NAMALWA (cell line): ENCODE data around the gene NMT1.
A peak's percentile ranks its signal among the peaks of the same experiment; 100 is the strongest.

Source experiments
- DNase-seq: peaks from one replicate; pipeline ENCODE4 v3.0.0-alpha.2; 2015; ENCODE audit warnings: low spot score

Gene NMT1

GRCh38 chr17:45060797-45061605, at the start of gene NMT1:
NMT1 (plus strand) TSS chr17:45061317; CDS start chr17:45061330, 13 bp downstream.
- peak; percentile 100 for DNase-seq

DNA sequence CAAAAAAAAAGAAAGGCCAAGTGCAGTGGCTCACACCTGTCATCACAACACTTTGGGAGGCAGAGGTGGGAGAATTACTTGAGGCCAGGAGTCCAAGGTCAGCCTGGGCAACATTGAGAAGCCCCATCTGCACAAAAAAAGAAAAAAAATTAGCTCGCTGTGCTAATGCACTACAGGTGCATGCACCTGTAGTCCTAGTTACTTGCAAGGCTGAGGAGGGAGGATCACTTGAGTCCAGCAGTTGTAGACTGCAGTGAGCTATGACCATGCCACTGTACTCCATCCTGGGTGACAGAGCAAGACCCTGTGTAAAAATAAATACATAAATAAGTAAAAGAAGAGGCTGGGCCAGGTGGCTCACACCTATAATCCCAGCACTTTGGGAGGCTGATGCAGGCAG, 49.4 kb upstream of the NMT1 start:
- no peak for DNase-seq

DNA sequence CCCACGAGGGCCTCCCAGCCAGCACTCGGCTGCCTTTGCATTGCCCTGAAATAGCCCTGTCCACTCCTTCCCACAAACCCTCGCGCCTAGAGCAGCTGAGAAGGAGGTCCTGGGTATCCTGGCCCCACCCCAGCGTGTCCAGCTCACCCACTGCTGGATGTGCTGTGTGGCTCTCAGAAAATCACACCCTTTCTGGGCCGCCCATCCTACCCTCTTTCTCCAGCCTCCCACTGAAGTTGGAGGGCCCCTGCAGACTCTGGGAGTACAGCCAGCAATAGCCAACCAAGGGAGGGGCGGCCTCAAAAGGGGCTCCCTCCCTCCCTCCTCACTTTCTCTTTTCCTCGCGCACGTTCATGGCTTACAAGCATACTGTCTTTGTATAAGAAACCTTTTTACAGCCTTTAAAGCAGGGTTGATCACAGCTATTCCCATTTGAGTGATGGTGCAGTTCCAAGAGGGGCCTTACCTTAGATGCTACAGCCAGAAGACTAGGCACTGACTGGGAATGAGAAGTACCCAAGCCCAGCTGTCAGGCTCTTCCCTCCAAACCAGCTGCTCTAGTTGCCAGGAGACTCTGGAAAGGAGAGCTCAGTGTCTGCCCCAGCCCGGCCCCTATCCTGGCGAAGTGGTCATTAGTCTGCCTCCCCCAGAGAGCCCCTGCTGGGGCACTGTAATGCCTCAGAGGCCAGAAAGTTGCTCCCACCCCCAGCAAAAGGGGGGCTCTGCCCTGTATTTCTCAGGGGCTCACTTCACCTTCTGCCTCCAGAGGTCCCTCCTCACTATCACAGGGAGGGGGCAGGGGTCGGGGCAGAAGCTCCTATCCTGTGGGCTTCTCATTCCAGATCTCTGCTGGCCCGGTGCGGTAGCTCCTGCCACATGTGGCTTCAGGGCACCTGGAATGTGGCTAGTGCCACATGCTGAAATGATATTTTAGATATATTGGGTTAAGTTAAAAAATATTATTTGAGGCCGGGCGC, 47.8 kb upstream of the NMT1 start:
- no peak for DNase-seq

DNA sequence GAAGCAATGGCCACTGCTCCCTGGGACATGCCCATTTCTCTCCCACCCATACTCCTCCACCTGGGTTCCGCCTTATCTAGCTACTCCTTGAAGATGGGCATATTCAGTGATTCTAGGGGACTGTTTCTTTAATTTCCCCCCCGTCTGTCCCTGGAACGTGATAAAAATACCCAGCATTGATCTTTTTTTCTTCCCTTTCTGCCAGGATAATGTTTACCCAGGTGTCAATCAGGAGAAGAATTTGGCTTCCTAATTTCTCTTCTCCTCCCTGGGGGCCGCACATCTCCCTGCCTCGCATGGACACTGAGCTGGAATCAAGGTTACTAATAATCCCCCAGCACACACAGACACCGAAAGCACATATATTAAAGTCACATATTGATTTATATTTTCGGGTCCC, 44.9 kb upstream of the NMT1 start:
- DNase-seq, result no peak

GRCh38 chr17:45016823-45017222, 44.3 kb upstream of the NMT1 start:
- peak; percentile 26 for DNase-seq

DNA sequence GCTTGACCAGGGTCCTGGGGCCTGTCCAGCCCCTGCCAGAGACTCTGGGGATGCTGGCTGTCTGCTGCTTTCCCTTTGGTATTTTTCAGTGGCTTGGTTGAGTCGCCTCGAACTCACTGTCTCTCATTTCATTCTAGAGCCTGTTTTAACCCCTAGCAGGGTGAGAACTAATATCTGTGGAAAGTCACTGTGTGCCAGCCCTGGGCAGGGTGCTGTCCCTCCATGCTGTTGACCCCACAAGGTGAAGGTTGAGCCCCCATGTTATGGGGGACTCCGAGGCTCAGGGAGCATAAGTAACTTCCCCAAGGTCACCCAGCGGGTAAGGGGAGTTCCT, 42.6 kb upstream of the NMT1 start:
- no peak for DNase-seq

DNA sequence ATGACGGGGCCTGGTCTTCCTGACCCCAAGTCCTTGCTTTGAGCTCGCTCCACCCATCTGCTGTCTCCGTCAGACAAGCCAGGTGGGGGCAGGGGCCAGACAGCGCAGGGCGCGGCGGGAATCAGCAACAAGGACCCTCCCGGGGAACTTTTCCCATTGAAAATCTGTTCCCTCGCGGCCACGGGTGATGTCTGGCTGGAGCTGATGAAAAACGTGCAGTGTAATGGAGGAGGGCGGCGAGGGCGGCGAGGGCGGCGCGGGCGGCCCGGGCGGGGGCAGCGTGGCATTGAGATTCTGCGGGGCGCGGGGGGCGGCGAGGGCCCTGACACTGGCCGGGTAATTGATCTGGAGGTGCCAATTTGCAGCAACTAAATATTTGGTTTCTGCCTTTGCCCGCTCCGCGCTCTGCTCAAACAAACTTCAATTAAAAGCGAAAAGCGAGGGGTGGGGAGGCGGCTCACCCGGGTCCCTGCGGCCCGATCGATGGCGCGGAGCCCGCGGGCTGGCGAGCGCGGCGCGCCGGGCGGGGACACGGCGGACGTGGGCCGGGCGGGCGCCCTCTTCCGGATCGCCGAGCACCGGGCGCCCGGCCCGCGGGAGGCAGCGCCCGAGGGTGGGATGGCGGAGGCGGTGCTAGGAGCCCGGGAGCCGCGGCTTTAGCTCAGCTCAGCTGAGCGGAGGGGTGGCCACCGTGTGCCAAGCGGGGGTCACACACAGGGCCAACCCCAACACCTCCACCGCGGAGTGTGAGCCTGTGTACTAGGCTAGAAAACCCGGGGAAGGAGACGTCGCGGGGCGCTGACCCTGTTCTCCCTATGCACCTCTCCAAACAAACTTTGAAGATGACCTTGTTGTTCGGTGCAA, 42.0 kb upstream of the NMT1 start:
- peak; percentile 31 for DNase-seq

GRCh38 chr17:45020354-45021138, 40.6 kb upstream of the NMT1 start:
- DNase-seq, result no peak

DNA sequence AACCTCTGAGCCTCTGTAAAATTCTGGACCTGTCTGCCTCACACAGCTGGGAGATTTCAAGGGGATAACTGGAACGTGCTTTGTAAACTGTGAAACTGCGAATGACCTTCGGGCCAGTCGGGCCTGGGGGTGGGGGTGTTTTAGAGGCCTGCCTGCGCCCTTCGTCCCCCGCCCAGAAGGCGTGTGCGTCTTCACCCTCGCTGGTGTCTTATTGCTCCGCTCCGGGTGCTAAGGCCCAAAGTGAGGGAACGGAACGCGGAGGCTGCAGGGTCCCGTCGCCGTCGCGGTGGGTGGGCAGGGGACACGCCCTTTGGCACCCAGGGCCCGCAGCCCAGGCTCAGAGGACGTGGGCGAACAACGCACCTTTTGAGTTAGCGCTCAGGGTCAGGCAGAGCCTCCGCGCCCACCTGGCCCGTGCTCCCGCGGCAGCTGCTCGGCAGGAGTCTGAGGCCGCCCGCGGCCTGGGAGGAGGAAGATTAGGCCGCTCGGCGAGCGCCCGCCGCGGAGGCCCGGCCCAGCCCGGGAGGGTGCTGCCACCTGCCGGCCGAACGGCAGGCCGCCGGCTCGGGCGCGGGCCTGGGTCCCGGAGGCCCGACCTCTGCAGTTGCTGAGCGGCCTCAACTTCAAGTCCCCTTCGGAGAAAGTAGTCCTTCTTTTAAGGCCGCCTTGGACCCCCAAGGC, 39.4 kb upstream of the NMT1 start:
- DNase-seq, result peak; percentile 74

GRCh38 chr17:45022288-45022648, 38.8 kb upstream of the NMT1 start:
- no peak for DNase-seq

GRCh38 chr17:45022655-45023339, 38.3 kb upstream of the NMT1 start:
- peak; percentile 26 for DNase-seq

GRCh38 chr17:45029096-45029495, 32.0 kb upstream of the NMT1 start:
- no peak for DNase-seq

GRCh38 chr17:45029758-45030423, 31.2 kb upstream of the NMT1 start:
- DNase-seq, result no peak

- no peak for DNase-seq
Observed at GRCh38 chr17:45030733-45031132, 30.4 kb upstream of the NMT1 start.

- no peak for DNase-seq
Observed at GRCh38 chr17:45031231-45032173, 29.6 kb upstream of the NMT1 start.

- no peak for DNase-seq
Observed at GRCh38 chr17:45032174-45032541, 29.0 kb upstream of the NMT1 start.

GRCh38 chr17:45034599-45034998, 26.5 kb upstream of the NMT1 start:
- no peak for DNase-seq

GRCh38 chr17:45035848-45036247, 25.3 kb upstream of the NMT1 start:
- no peak for DNase-seq

GRCh38 chr17:45036691-45037090, 24.4 kb upstream of the NMT1 start:
- no peak for DNase-seq
